ENCODE results near the gene ATP2B2. TPM values are rescaled to one million over a fixed set of nuclear protein-coding genes. Genes with fewer than 3 reads are reported as not detected.

The ATP2B2 gene
- total RNA-seq, 1 donor from 2014 or later: not detected

DNA sequence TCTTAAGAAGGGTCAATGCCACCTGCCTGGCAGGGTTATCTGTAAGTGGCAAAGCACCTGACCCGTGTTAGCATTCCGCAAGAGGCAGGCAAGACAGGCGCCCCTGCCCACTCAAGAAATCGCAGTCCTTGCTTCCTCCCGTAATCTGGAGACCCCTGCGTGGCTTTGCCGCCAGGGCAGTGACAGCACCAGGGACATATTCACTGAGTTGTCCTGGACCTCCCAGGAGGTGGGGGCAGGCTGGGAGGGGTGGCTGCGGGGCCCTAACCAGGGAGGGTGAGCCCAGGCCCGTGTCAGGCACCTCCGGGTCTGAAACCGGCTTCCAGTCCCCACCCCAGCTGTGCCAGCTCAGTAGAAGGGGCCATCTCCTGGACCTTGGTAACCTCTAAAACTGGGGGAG is 168.6 kb downstream of the ATP2B2 start:
- Mint-ChIP-seq H3K4me3 (no peak overlapping the region), H3K27me3 (ENCODE audit: low read depth) (peaks cover 40% of the 10 kb centered on the region), H3K9me3 (no peaks in the 10 kb centered on the region), H3K27ac (no peak overlapping the region), H3K4me1 (no peaks in the 10 kb centered on the region), H3K36me3 (no peaks in the 10 kb centered on the region)
- DNase-seq (ENCODE audit: low spot score in 2 of 2, unreplicated experiment in 2 of 2): no peak
- TF ChIP-seq, protein P1, sequence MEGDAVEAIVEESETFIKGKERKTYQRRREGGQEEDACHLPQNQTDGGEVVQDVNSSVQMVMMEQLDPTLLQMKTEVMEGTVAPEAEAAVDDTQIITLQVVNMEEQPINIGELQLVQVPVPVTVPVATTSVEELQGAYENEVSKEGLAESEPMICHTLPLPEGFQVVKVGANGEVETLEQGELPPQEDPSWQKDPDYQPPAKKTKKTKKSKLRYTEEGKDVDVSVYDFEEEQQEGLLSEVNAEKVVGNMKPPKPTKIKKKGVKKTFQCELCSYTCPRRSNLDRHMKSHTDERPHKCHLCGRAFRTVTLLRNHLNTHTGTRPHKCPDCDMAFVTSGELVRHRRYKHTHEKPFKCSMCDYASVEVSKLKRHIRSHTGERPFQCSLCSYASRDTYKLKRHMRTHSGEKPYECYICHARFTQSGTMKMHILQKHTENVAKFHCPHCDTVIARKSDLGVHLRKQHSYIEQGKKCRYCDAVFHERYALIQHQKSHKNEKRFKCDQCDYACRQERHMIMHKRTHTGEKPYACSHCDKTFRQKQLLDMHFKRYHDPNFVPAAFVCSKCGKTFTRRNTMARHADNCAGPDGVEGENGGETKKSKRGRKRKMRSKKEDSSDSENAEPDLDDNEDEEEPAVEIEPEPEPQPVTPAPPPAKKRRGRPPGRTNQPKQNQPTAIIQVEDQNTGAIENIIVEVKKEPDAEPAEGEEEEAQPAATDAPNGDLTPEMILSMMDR (IDR thresholded peaks at IDR 0.05; ENCODE audit: unreplicated experiment): no peak

DNA sequence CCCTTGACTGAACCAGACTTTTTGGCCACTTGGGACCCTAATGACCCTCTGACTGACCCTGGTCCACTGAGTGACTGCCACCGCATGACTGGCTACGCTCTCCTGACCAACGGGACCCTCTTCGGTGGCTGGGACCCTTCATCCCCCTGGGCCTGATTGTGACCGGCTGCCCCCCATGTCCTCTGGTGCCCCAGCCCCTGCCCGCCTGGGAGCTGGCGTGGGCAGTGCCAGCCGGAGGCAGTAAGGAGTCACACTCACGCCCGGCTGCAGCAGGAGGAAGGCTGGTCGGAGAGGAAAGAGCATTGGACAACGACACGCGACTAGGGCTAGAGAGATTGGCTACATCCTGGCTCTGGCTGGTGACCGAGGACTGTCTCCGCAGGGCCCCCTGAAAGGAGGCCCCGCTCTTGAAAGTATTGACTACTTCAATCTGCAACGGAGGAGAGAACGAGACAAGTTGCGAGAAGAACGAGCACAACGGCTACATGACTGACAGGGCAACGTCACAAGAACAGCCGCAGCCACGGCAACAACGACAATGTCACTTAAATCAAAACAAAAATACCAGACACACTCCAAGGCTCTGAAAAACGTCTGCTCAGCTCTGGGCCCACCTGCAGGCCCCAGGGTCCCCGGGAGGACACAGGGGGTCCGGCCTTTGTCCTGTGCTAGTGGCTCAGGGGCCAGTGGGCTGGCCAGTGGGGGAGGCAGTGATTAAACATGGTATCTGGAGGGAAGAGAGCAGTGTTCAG is 169.3 kb downstream of the ATP2B2 start:
- no peak overlapping the region for H3K4me3 Mint-ChIP-seq
- H3K27me3 Mint-ChIP-seq (ENCODE audit: low read depth): peaks cover 45% of the 10 kb centered on the region
- H3K9me3 Mint-ChIP-seq: no peaks in the 10 kb centered on the region
- TF ChIP-seq, protein P1 (IDR thresholded peaks at IDR 0.05; ENCODE audit: unreplicated experiment): no peak
- DNase-seq (ENCODE audit: low spot score in 2 of 2, unreplicated experiment in 2 of 2): no peak
- no peaks in the 10 kb centered on the region for H3K4me1 Mint-ChIP-seq
- no peaks in the 10 kb centered on the region for H3K36me3 Mint-ChIP-seq
- H3K27ac Mint-ChIP-seq: no peak overlapping the region

DNA sequence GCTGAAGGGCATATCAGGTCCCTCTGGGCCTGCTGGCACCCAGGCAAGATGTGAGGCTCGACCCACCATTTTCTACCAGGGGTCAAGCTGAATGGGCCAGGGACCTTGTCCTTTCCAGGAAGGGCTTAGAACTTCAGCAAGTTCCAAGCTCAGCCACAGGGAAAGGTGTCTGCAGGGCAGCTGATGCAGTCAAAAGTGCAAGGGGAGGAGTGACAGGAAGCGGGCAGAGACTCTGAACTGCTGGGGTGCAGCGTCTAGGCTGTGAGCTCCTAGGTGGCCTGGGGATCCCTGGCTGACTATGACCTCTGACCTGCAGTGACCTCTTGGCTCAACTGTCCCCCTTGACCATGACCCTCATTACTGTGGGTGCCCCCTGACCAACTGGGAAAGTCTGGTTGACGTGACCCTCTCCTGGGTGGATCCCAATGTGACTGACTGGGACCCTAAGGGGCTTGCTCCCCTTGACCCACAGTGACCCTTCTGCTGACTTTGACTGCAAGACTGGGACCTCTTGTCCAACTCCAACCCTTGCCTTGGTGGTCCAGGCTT is 170.1 kb downstream of the ATP2B2 start:
- H3K27me3 Mint-ChIP-seq (ENCODE audit: low read depth): peaks cover 46% of the 10 kb centered on the region
- no peaks in the 10 kb centered on the region for H3K9me3 Mint-ChIP-seq
- TF ChIP-seq, protein P1 (IDR thresholded peaks at IDR 0.05; ENCODE audit: unreplicated experiment): no peak
- H3K27ac Mint-ChIP-seq: no peak overlapping the region
- H3K4me3 Mint-ChIP-seq: no peak overlapping the region
- no peak for DNase-seq (ENCODE audit: low spot score in 2 of 2, unreplicated experiment in 2 of 2)
- no peaks in the 10 kb centered on the region for H3K36me3 Mint-ChIP-seq
- H3K4me1 Mint-ChIP-seq: no peaks in the 10 kb centered on the region

DNA sequence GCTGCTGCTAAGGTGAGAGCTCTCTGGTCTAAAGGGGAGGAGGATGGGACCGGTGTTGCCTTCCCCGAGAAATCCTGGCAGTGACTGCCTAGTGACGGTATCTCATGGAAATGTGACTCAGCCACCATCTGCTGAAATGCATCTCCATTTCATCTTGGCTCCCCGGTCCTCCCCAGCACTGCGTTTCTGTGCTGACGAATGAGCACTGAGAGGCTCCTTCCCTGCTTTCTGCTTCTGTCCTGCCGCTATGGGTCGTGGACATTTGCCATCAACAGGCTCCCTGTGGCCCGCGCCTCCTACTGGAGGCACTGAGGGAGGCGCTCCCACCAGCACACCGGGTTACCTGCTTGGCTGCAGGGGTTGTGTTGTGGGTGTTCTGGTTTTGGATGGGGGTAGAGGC is 170.9 kb downstream of the ATP2B2 start:
- Mint-ChIP-seq H3K4me1 (no peaks in the 10 kb centered on the region), H3K4me3 (no peak overlapping the region), H3K27ac (no peak overlapping the region), H3K36me3 (no peaks in the 10 kb centered on the region), H3K9me3 (no peaks in the 10 kb centered on the region), H3K27me3 (ENCODE audit: low read depth) (peaks cover 54% of the 10 kb centered on the region)
- TF ChIP-seq, protein P1 (IDR thresholded peaks at IDR 0.05; ENCODE audit: unreplicated experiment): no peak
- DNase-seq (ENCODE audit: low spot score in 2 of 2, unreplicated experiment in 2 of 2): no peak

DNA sequence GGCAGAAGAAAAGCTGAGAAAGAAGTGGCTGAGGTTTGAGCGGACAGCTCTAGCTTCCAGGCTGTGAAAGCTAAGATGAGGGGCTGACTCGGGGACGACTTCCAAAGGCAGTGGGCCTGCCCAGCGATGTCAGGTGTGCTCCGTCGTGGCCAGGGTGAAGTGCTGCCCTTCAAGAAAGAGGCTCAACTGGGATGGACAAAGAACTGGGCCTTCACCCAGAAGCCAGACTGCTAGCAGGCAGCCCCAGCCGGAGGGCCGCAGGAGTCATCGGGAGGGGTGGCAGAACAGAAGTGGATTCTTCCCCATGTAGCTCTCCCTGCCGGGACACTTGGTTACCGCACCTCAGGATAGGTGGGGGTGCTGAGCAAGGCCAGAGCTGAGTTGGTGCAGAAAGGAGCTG is 171.3 kb downstream of the ATP2B2 start:
- TF ChIP-seq, protein P1 (IDR thresholded peaks at IDR 0.05; ENCODE audit: unreplicated experiment): no peak
- Mint-ChIP-seq H3K27ac (no peak overlapping the region), H3K9me3 (no peaks in the 10 kb centered on the region), H3K4me1 (no peaks in the 10 kb centered on the region), H3K36me3 (no peaks in the 10 kb centered on the region), H3K4me3 (no peak overlapping the region), H3K27me3 (ENCODE audit: low read depth) (peaks cover 58% of the 10 kb centered on the region)
- no peak for DNase-seq (ENCODE audit: low spot score in 2 of 2, unreplicated experiment in 2 of 2)
